Measurements from ENCODE around the gene NAGLU. TPM values are rescaled to one million over a fixed set of nuclear protein-coding genes. Genes with fewer than 3 reads are reported as not detected.

Gene NAGLU
- total and polyA plus RNA-seq, 10 of the 15 experiments (the other 5 are each of a cell fraction or from before 2014, with no cell fraction given), result 0.23 to 27.5 (median 8.9) TPM

DNA sequence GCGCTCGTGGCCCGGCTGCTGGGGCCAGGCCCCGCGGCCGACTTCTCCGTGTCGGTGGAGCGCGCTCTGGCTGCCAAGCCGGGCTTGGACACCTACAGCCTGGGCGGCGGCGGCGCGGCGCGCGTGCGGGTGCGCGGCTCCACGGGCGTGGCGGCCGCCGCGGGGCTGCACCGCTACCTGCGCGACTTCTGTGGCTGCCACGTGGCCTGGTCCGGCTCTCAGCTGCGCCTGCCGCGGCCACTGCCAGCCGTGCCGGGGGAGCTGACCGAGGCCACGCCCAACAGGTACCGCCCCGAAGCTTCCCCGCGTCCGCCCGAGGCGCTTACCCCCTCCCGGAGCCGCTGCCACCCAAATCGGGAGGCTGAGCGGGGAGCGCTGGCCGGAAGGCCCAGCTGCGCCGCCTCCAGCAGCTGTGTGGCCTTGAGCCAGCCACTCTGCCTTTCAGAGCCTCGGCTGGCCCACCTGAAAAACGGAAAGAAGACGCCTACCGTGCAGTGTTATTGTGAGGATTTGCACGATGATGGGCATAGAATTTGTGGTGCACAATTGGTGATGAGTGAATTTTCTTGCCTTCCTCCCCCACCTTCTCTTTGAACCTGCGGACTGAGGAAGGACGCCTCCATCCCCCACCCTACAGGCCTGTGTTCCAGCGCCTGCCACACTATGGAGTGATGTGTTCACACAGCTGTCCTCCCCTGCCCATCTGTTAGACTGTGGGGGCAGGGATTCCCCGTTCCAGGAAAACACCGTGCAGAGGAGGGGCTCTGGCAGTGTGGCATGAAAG is 523 bp downstream of the NAGLU start:
- Histone ChIP-seq H4K20me1 (ENCODE audit: control insufficient read depth, insufficient read depth) (no peaks in the 10 kb centered on the region), H3K27ac (ENCODE audit: control insufficient read depth, insufficient read depth) (peak overlapping the region; percentile 75), H3K9ac (ENCODE audit: control insufficient read depth, insufficient read depth, low read length) (peak overlapping the region; percentile 81), H3K4me3 (peak overlapping the region; percentile 77), H3K27me3 (replicated peaks in 1 of 2; ENCODE audit: control insufficient read depth in 2 of 2, insufficient read depth in 2 of 2, low read length in 1 of 2) (no peaks in the 10 kb centered on the region), H3K4me2 (ENCODE audit: control insufficient read depth, insufficient read depth) (peak overlapping the region; percentile 98), H3K79me2 (ENCODE audit: control insufficient read depth, insufficient read depth, low read length) (peaks cover 13% of the 10 kb centered on the region), H3K9me3 (replicated peaks; ENCODE audit: control insufficient read depth, insufficient read depth, low read length) (no peaks in the 10 kb centered on the region), H2AFZ (ENCODE audit: control insufficient read depth, low read depth, low read length) (peak overlapping the region; percentile 34), H3K4me1 (ENCODE audit: control insufficient read depth, insufficient read depth, low read length) (peaks cover 19% of the 10 kb centered on the region), H3K36me3 (ENCODE audit: control insufficient read depth in 2 of 2, insufficient read depth in 2 of 2, low read length in 1 of 2) (peaks cover 0 to 5% of the 10 kb centered on the region in 2 experiments; a peak in 2 of 4 replicates)
- RAD21 ChIA-PET (ENCODE audit: unreplicated experiment), result interaction anchor here (0.9 to 3.4 kb wide), 7 partner anchors 9 to 227 kb away, joined by 3 to 17 read pairs (median 6); partner anchors contain the start of genes PLEKHH3 and PSMC3IP
- SMC1A ChIA-PET (ENCODE audit: uncharacterized antibody, unreplicated experiment), result interaction anchor here (0.8 to 2.0 kb wide), 8 partner anchors 9 to 237 kb away, joined by 3 to 11 read pairs (median 4); partner anchors contain the start of genes MLX and VPS25
- no peak for DNase-seq (ENCODE audit: low read depth, low spot score)
- POLR2A ChIA-PET, result interaction anchor here (0.5 to 2.1 kb wide), 12 partner anchors 12 to 343 kb away, joined by 3 to 13 read pairs (median 3); partner anchors contain the start of genes GHDC and PLEKHH3
- in situ Hi-C loops (cut with MboI) (no loop called here), intact Hi-C loops (cut with micrococcal nuclease; ENCODE audit: unreplicated experiment) (loop anchor here (1.0 kb wide), 1 partner anchor 41 kb away; the partner anchor contains the start of gene PSMC3IP)
- no peak for FAIRE-seq
- no TSS peak for BruUV-seq (replicated peaks)
- WGBS (ENCODE audit: insufficient coverage, insufficient replicate concordance, low lambda C conversion rate, missing lambda C conversion rate), result under 1% methylated on average over 37 of the region's 65 CpGs
- peak; percentile 85 for ATAC-seq
- CTCF ChIA-PET, result interaction anchor here (0.5 to 3.1 kb wide), 18 partner anchors 9 to 401 kb away, joined by 3 to 21 read pairs (median 4); partner anchors contain the start of genes HSD17B1 and STAT3
- TF ChIP-seq MEF2B (IDR thresholded peaks at IDR 0.05; ENCODE audit: partially characterized antibody, poor library complexity, severe bottlenecking), result peak; percentile 12
- peak; percentile 30; the same call in 1 of the 2 replicates for TF ChIP-seq RUNX3 (IDR thresholded peaks at IDR 0.05; ENCODE audit: low read length)
- peak; percentile 71 for TF ChIP-seq POLR2A (IDR thresholded peaks at IDR 0.05; ENCODE audit: low read depth, low read length)
- TF ChIP-seq NR2C1 (IDR thresholded peaks at IDR 0.05), result no peak
- no peak for TF ChIP-seq CBX3 (IDR thresholded peaks at IDR 0.05; ENCODE audit: borderline replicate concordance, low read depth)
- no peak for TF ChIP-seq RELA (IDR thresholded peaks at IDR 0.05; ENCODE audit: borderline replicate concordance, partially characterized antibody)
- no peak for TF ChIP-seq SRF (IDR thresholded peaks at IDR 0.05; ENCODE audit: low read depth in 2 of 2, low read length in 2 of 2)
- no peak for TF ChIP-seq TBL1XR1 (IDR thresholded peaks at IDR 0.05; ENCODE audit: low read depth, low read length)
- TF ChIP-seq POLR2AphosphoS5 (IDR thresholded peaks at IDR 0.05; ENCODE audit: low read length), result 0 out of 2 replicates have a peak, but pooled peaks have one; percentile 31
- no peak for TF ChIP-seq PAX8 (IDR thresholded peaks at IDR 0.05)
- TF ChIP-seq BHLHE40 (IDR thresholded peaks at IDR 0.05; ENCODE audit: borderline replicate concordance in 1 of 2, low read depth in 2 of 2, low read length in 1 of 2), result peak in 1 of 2 experiments; percentile 48; a peak in 2 of 4 replicates
- TF ChIP-seq BRCA1 (IDR thresholded peaks at IDR 0.05; ENCODE audit: low read depth, low read length), result no peak
- peak; percentile 98 for TF ChIP-seq GATAD2B (conservative IDR thresholded peaks at IDR 0.05; ENCODE audit: low read depth)
- TF ChIP-seq ATF7 (IDR thresholded peaks at IDR 0.05; ENCODE audit: low read depth), result no peak
- TF ChIP-seq TCF7 (IDR thresholded peaks at IDR 0.05; ENCODE audit: borderline replicate concordance), result no peak
- peak; percentile 36; the same call in 1 of the 2 replicates for TF ChIP-seq HDGF (IDR thresholded peaks at IDR 0.05)
- TF ChIP-seq NRF1 (conservative IDR thresholded peaks at IDR 0.05; ENCODE audit: low read depth, low read length), result 0 out of 2 replicates have a peak, but pooled peaks have one; percentile 9
- no peak for TF ChIP-seq POLR2AphosphoS2 (IDR thresholded peaks at IDR 0.05; ENCODE audit: low read depth, low read length)
- TF ChIP-seq BACH1 (IDR thresholded peaks at IDR 0.05; ENCODE audit: borderline replicate concordance), result 0 out of 2 replicates have a peak, but pooled peaks have one; percentile 43
- no peak for TF ChIP-seq GABPA (IDR thresholded peaks at IDR 0.05; ENCODE audit: low read depth)
- TF ChIP-seq, protein P1, sequence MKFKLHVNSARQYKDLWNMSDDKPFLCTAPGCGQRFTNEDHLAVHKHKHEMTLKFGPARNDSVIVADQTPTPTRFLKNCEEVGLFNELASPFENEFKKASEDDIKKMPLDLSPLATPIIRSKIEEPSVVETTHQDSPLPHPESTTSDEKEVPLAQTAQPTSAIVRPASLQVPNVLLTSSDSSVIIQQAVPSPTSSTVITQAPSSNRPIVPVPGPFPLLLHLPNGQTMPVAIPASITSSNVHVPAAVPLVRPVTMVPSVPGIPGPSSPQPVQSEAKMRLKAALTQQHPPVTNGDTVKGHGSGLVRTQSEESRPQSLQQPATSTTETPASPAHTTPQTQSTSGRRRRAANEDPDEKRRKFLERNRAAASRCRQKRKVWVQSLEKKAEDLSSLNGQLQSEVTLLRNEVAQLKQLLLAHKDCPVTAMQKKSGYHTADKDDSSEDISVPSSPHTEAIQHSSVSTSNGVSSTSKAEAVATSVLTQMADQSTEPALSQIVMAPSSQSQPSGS (IDR thresholded peaks at IDR 0.05; ENCODE audit: low read length), result no peak
- TF ChIP-seq MYB (IDR thresholded peaks at IDR 0.05; ENCODE audit: borderline replicate concordance, low read depth, low read length), result no peak
- TF ChIP-seq SUZ12 (IDR thresholded peaks at IDR 0.05; ENCODE audit: unreplicated experiment), result no peak

All from GM12878 (cell line).